Measurements from ENCODE around the gene SUSD4. TPM values are rescaled to one million over a fixed set of nuclear protein-coding genes. Genes with fewer than 3 reads are reported as not detected.
"Not testable (repeated sequence)": the region's sequence is repeated elsewhere in the genome, so short reads cannot be mapped to it uniquely, and the experiment has no call there.

The SUSD4 gene
- total RNA-seq, 2 donors from 2014 or later: 0.58 to 0.92 TPM

GRCh38 chr1:223256034-223256433 lies 107.9 kb downstream of the SUSD4 start:
- WGBS, 2 experiments (ENCODE audit: insufficient coverage in 1 of 2, insufficient read length in 1 of 2): 88 to 100% methylated on average over 1 to 3 of the region's 3 CpGs

DNA sequence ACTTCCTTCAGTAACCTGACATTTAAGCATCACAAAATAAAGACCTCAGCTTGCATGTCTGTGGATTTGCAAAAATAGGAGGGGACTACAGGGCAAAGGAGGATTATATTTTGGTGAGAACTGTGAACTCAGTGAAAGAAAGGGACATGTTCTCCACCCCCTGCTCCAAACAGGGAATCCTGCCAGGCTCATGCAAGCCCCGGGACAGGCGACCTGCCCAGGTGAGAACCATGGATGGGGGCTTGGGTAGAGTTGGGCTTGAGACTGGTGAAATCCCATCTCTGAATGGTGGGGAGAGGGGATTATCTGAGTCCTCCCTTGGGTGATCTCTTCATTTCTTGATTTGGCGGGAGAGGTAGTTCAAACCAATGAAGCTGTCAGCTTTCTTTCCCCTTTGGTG lies 110.1 kb downstream of the SUSD4 start:
- H3K4me3 ChIP-seq (ENCODE audit: low read length): no peak overlapping the region
- no peak for DNase-seq
- H3K27me3 Mint-ChIP-seq (ENCODE audit: insufficient read depth): peaks cover 3% of the 10 kb centered on the region
- peaks cover 14% of the 10 kb centered on the region for H3K27me3 ChIP-seq (ENCODE audit: control insufficient read depth, insufficient read depth, low read length, poor library complexity, severe bottlenecking)
- TF ChIP-seq, protein P1, sequence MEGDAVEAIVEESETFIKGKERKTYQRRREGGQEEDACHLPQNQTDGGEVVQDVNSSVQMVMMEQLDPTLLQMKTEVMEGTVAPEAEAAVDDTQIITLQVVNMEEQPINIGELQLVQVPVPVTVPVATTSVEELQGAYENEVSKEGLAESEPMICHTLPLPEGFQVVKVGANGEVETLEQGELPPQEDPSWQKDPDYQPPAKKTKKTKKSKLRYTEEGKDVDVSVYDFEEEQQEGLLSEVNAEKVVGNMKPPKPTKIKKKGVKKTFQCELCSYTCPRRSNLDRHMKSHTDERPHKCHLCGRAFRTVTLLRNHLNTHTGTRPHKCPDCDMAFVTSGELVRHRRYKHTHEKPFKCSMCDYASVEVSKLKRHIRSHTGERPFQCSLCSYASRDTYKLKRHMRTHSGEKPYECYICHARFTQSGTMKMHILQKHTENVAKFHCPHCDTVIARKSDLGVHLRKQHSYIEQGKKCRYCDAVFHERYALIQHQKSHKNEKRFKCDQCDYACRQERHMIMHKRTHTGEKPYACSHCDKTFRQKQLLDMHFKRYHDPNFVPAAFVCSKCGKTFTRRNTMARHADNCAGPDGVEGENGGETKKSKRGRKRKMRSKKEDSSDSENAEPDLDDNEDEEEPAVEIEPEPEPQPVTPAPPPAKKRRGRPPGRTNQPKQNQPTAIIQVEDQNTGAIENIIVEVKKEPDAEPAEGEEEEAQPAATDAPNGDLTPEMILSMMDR (conservative IDR thresholded peaks at IDR 0.05): no peak
- 93% methylated on average over 3 of the region's 3 CpGs; no CpG with 5 or more reads in 1 of the 2 experiments for WGBS, 2 experiments (ENCODE audit: insufficient coverage in 1 of 2, insufficient read length in 1 of 2)
- no peaks in the 10 kb centered on the region for H3K4me1 ChIP-seq (ENCODE audit: control insufficient read depth, insufficient read depth, low read length)
- H3K4me1 Mint-ChIP-seq: no peaks in the 10 kb centered on the region
- H3K36me3 ChIP-seq (ENCODE audit: control insufficient read depth, insufficient read depth, low read length): no peaks in the 10 kb centered on the region
- H3K4me3 Mint-ChIP-seq: no peak overlapping the region
- no peaks in the 10 kb centered on the region for H3K9me3 ChIP-seq (ENCODE audit: control insufficient read depth, low read length)
- no peak overlapping the region for H3K27ac Mint-ChIP-seq
- H3K9ac ChIP-seq (ENCODE audit: extremely low read depth, low read length, poor library complexity, severe bottlenecking): no peak overlapping the region
- no peaks in the 10 kb centered on the region for H3K9me3 Mint-ChIP-seq
- H3K27ac ChIP-seq (ENCODE audit: low read depth, low read length): no peak overlapping the region
- no peaks in the 10 kb centered on the region for H3K36me3 Mint-ChIP-seq (ENCODE audit: low read depth)

More at GRCh38 chr1:223256034-223256433, 107.9 kb downstream of the SUSD4 start:
- Histone ChIP-seq H3K9me3 (ENCODE audit: control insufficient read depth, low read length) (no peaks in the 10 kb centered on the region), H3K27ac (ENCODE audit: low read depth, low read length) (no peak overlapping the region), H3K4me3 (ENCODE audit: low read length) (no peak overlapping the region), H3K4me1 (ENCODE audit: control insufficient read depth, insufficient read depth, low read length) (no peaks in the 10 kb centered on the region), H3K27me3 (ENCODE audit: control insufficient read depth, insufficient read depth, low read length, poor library complexity, severe bottlenecking) (peaks cover 14% of the 10 kb centered on the region), H3K36me3 (ENCODE audit: control insufficient read depth, insufficient read depth, low read length) (no peaks in the 10 kb centered on the region), H3K9ac (ENCODE audit: extremely low read depth, low read length, poor library complexity, severe bottlenecking) (no peak overlapping the region)
- DNase-seq: no peak
- Mint-ChIP-seq H3K27me3 (ENCODE audit: insufficient read depth) (peaks cover 3% of the 10 kb centered on the region), H3K9me3 (no peaks in the 10 kb centered on the region), H3K27ac (no peak overlapping the region), H3K4me3 (no peak overlapping the region), H3K36me3 (ENCODE audit: low read depth) (no peaks in the 10 kb centered on the region), H3K4me1 (no peaks in the 10 kb centered on the region)
- TF ChIP-seq, protein P1 (conservative IDR thresholded peaks at IDR 0.05): no peak

DNA sequence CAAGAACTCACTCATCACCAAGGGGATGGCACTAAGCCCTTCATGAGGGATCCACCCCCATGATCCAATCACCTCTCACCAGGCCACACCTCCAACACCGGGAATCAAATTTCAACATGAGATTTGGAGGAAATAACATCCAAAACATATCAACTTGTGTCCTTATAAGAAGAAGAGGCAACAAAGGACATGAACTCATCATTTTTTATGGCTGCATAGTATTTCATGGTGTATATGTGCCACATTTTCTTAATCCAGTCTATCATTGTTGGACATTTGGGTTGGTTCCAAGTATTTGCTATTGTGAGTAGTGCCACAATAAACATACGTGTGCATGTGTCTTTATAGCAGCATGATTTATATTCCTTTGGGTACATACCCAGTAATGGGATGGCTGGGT lies 112.6 kb downstream of the SUSD4 start:
- H3K4me1 Mint-ChIP-seq; H3K9ac ChIP-seq (ENCODE audit: extremely low read depth, low read length, poor library complexity, severe bottlenecking); H3K36me3 ChIP-seq (ENCODE audit: control insufficient read depth, insufficient read depth, low read length); H3K9me3 Mint-ChIP-seq; H3K9me3 ChIP-seq (ENCODE audit: control insufficient read depth, low read length); H3K27ac ChIP-seq (ENCODE audit: low read depth, low read length); H3K36me3 Mint-ChIP-seq (ENCODE audit: low read depth); H3K4me3 ChIP-seq (ENCODE audit: low read length); H3K27me3 Mint-ChIP-seq (ENCODE audit: insufficient read depth); H3K4me3 Mint-ChIP-seq; DNase-seq; H3K4me1 ChIP-seq (ENCODE audit: control insufficient read depth, insufficient read depth, low read length); H3K27ac Mint-ChIP-seq: not testable (repeated sequence)
- WGBS, 2 experiments (ENCODE audit: insufficient coverage in 1 of 2, insufficient read length in 1 of 2): 85% methylated on average over 1 of the region's 2 CpGs; no CpG with 5 or more reads in 1 of the 2 experiments
- H3K27me3 ChIP-seq (ENCODE audit: control insufficient read depth, insufficient read depth, low read length, poor library complexity, severe bottlenecking): peaks cover 14% of the 10 kb centered on the region

DNA sequence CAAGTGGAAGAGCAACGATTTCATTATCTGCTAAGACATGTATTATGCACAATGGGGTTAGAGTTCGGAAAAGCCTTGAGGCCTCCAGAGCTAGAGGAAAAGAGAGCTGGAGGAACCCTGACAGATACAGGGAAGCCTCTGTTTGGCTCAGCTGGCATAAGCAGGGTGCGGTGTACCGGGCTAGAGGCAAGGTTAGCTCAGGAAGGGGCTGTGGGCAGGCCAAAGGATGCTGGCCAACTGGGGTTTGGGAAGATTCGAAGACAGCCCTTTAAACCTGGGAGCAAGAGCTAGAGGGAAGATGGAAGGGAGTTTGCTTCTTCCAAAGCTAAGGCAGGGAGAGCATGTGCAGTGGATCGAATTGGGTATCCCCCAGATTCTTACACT lies 113.4 kb downstream of the SUSD4 start:
- Mint-ChIP-seq H3K4me3 (no peak overlapping the region), H3K4me1 (no peaks in the 10 kb centered on the region), H3K9me3 (no peaks in the 10 kb centered on the region), H3K27me3 (ENCODE audit: insufficient read depth) (peaks cover 9% of the 10 kb centered on the region), H3K36me3 (ENCODE audit: low read depth) (no peaks in the 10 kb centered on the region), H3K27ac (no peak overlapping the region)
- H3K9me3 ChIP-seq (ENCODE audit: control insufficient read depth, low read length): no peaks in the 10 kb centered on the region
- WGBS, 2 experiments (ENCODE audit: insufficient coverage in 1 of 2, insufficient read length in 1 of 2): 86 to 91% methylated on average over 4 to 6 of the region's 6 CpGs
- H3K36me3 ChIP-seq (ENCODE audit: control insufficient read depth, insufficient read depth, low read length): no peaks in the 10 kb centered on the region
- H3K4me1 ChIP-seq (ENCODE audit: control insufficient read depth, insufficient read depth, low read length): no peaks in the 10 kb centered on the region
- no peak overlapping the region for H3K27ac ChIP-seq (ENCODE audit: low read depth, low read length)
- no peak for DNase-seq
- TF ChIP-seq, protein P1 (conservative IDR thresholded peaks at IDR 0.05): no peak
- H3K27me3 ChIP-seq (ENCODE audit: control insufficient read depth, insufficient read depth, low read length, poor library complexity, severe bottlenecking): peaks cover 14% of the 10 kb centered on the region
- no peak overlapping the region for H3K9ac ChIP-seq (ENCODE audit: extremely low read depth, low read length, poor library complexity, severe bottlenecking)
- H3K4me3 ChIP-seq (ENCODE audit: low read length): no peak overlapping the region
